HG03196 (cell line): ENCODE data around the gene LRCH1.

Source experiments
- ATAC-seq: cut with Tn5 transposase; IDR thresholded peaks from one replicate; pipeline ENCODE4 v1.9.1; 2021; ENCODE audit not compliant: unreplicated experiment

The LRCH1 gene

DNA sequence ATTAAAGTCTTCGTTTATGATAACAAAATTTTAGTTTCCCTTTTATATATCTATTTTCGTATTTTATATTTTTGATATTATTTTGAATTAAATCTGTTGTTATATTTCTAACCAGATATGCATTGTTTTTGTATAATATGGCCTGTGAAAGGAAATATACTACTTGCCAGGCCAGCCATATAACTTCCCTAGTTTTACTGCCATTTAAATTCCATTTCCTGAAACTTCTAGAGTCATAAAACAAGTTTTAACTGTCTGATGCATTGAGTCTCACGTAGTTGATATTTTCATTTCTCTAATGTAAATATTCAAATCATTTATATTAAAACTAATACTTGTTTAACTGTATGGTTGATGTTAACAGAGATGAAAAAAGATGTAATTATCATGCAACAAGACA, 230.5 kb downstream of the LRCH1 start:
- ATAC-seq, result no peak

DNA sequence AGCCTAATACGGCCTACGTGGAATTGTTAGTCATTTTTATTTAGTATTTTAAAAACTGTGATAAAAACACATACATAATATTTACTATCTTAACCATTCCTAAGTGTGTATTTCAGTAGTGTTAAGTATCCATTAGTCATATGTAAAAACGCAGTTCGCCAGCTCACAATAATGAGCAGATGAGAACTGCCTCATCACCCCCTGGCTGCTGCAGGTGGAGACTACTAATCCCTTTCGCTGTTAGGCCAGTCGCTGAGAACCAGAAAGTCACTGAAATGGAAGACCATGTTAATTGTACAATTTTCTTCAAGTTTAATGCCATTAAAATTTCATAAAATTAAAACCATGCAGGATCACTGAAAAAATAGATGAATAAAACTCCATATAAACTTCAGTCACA, 242.4 kb downstream of the LRCH1 start:
- no peak for ATAC-seq

DNA sequence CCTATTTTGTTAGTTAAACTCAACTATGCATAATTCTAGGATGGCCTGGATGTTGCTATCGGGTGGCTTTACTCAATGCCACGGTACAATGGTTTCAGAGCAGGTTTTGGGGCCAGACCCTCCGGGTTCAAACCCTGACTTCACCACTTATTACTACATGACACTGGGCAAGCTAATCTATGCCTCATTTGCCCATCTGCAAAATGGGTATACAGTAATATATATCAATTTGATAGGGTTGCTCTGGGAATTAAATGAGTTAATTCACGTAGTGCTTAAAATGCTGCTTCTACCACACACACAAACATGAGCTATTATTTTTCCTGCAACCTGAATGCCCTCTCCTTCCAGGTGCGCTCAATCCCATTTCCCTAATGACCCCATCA, 243.2 kb downstream of the LRCH1 start:
- no peak for ATAC-seq

DNA sequence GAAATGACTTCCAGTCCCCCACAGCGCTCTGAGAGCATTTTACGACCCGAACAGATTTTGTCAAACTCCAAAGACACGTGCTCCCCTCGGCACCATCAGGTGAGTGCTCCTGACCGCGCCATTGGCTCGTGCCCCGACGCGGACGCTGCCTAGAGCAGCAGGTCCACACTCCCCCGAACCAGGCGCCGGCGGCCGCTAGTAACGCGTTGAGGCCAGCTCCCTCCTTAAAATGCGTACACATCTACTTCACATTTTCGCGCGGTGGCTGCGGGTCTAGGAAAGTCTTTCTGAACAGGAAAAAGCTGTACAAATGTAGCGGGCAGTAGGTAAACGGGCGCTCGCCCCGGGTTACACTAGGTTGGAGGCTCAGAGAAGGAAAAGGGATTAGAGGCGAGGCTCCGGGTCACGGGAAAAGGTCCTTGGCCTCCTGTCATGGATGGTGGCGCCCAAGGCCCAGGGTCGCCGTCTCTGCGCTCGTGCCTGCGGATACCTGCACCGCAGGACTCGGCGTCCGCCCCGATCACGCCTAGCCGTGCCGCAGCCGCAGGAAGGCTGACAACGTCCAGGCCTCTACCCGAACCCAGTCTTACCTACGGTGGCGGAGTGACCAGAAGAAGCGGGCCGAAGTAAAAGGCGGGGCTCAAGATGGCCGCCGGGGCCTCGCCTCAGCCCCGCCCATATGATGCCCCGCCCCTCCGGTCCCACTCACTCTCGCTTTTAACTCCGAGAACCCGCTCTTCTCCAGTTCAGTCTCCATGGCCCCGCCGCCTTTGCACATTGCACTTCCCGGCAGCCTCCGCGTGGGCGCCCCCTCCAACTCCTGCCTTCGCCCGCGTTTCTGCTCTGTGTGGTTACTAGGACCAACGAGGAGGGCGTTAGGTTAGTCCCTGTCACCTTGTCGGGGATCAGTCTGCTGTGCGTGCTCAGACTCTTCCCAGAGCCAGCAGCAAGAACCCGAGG, 243.8 kb downstream of the LRCH1 start, which contains the start of gene ESD:
TSS of gene ESD (minus strand) at position 647 of the 960 bp plus-strand sequence. CDS start 5,748 bp downstream, outside the sequence.
- peak; percentile 91 for ATAC-seq

DNA sequence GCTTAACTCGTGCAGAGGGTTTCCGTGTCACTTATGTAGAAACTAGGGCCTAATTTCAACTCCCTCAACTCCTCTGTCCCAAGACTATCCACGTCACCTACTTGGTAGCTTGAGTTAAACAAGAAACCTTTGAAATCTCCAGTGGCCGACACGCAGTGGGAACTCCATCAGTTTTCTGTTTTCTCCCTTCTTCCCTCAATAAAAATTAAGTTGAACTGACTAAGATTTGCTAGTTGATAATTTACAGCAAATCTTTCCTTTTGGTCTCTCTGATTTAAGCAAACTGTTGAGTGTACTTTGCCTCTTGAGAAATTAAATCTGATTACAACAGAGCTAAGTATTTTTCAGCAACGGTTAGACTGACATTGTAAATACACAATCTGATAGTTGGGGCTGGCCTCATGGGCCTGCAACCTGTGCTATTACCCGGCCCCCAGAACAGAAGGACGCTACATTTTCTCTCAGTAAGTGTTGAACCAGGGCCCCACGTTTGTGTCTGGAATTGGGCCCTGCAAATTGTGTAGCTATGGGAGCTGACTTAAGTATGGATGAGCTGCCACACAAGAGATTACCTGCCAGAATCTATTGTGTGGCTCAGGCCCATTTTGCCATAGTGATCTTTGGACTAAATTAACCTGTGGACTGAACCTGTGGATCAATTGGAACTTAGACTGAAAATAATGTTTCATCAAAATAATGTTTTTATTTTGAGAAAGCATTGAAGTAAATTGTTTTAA, 244.7 kb downstream of the LRCH1 start:
- no peak for ATAC-seq

DNA sequence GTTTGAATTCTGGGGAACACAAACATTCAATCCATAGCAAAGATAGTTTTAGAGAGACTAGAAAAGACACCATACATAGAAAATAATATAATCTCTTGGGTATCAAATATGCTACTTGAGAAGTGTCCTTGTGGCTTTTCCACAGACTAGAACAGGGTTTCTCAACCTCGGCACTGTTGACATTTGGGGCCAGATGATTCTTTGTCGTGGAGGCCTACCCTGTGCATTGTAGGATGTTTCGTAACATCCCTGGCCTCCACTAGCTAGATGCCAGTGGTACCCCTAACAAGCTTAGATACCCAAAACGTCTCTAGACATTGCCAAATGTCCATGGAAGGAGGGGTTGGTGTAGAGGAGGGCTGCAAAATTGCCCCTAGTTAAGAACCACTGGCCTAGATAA, 246.2 kb downstream of the LRCH1 start:
- ATAC-seq, result no peak

DNA sequence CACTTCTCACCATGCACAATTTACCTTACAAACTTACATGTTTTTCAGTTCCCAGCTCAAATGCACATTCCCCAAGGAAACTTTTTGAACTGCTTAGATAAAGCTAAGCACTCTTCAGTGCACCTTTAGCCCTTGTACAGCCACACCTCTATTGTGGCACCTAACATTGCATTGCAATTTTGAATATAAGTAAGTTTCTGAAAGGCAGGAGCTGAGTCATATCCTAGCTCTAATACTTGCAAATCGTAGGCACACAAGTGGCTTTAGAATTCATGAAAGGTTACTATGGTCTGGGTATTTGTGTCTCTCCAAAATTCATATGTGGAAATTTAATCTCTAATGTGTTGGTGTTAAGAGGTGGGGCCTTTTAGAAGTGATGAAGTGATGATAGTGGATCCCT, 248.9 kb downstream of the LRCH1 start:
- no peak for ATAC-seq
